Activated naive CD4-positive, alpha-beta T cell treated with Interleukin-2 at 50 U/mL for 16 hours (primary cell): ENCODE results near the gene APOL2.
"Not testable (repeated sequence)": the region's sequence is repeated elsewhere in the genome, so short reads cannot be mapped to it uniquely, and the experiment has no call there.

ENCODE experiments used
- DNase-seq: peaks from one replicate; pipeline ENCODE4 v3.0.0-alpha.2; 2020

APOL2 gene

DNA sequence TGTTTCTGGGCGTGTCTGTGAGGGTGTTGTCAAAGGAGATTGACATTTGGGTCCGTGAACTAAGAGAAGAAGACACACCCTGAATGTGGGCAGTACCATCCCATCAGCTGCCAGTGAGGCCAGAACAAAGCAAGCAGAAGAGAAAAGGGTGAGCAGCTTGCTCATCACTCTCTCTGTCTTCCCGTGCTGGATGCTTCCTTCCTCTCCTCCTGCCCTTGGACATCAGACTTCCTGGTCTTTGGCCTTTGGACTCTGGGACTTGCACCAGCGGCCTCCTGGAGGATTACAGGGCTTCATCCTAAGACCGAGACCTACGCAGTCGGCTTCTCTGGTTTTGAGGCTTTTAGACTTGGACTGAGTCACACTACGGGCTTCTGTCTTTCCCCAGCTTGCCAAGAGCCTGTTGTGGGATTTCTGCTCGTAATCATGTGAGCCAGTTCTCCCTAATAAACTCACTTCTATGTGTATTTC, 18.8 kb downstream of the APOL2 start:
- DNase-seq: no peak

GRCh38 chr22:36218648-36219193, 20.6 kb downstream of the APOL2 start:
- DNase-seq: no peak

DNA sequence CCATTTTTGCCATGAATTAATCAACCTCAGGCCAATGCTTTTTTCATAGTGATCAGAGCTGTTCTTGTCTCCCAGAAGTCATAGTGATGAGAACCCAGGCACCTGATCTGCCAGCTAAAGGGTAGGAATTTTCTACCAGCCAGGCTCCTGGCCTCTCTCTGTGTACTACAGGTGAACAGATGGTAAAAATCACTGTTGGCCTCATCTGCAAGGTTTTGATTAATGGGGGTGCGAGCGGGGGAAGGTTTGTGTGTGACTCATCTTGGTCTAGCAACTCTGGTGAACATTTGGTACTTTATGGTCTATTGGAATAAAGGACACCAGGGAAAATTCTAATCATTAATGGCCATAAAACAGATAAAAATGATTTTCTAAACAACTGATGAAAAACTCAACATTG, 23.3 kb downstream of the APOL2 start:
- DNase-seq: no peak

DNA sequence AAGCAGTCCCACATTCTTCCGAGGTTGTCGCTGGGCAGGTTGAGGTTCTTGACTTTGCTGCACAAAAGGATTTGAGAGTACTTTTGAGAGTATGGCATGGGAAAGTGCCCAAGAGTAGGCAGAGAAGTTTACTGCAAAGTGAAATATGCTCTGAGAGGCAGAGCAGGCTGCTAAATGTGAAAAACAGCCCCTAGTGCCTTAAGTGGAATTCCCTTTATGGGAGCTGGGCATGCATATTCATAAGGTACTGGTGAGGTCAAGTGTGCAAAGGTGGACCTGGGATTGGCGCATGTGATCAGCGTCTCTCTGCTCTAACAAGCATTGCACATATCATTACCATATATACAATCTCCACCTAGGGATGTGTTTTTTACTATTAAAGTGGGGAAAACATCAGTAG, 25.7 kb downstream of the APOL2 start:
- DNase-seq: no peak

DNA sequence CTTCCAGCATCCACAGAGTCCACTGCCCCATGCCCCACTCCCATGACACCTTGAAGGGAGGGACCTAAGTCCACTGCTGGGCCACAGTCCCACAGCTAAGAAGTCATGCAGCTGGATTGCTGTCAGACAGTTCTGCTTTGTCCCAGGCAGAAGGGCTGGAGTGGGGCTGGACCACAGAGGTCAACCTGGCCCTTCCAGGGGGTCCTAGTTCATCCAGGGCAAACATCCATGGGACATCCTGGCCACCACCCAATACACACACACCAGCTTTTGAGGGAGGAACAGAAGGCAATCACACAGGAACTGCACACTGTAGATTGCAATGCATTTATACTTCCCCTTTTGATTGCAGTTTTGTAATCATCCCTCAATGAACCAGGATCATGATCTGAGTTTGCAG, 26.4 kb downstream of the APOL2 start:
- DNase-seq: no peak

GRCh38 chr22:36211237-36211861, 28.0 kb downstream of the APOL2 start:
- DNase-seq: no peak

GRCh38 chr22:36210224-36210623, 29.1 kb downstream of the APOL2 start:
- no peak for DNase-seq

DNA sequence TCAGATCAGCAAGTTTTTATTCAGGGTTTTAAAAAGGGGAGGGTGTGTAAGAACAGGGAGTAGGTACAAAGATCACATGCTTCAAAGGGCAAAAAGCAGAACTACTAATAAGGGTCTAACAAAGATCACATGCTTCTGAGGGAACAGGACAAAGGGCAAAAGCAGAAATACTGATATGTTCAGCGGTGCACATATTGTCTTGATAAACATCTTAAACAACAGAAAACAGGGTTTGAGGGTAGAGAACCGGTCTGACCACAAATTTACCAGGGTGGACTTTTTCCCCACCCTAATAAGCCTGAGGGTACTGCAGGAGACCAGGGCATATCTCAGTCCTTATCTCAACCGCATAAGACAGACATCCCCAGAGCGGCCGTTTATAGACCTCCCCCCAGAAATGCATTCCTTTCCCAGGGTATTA, 29.8 kb downstream of the APOL2 start:
- not testable (repeated sequence) for DNase-seq

DNA sequence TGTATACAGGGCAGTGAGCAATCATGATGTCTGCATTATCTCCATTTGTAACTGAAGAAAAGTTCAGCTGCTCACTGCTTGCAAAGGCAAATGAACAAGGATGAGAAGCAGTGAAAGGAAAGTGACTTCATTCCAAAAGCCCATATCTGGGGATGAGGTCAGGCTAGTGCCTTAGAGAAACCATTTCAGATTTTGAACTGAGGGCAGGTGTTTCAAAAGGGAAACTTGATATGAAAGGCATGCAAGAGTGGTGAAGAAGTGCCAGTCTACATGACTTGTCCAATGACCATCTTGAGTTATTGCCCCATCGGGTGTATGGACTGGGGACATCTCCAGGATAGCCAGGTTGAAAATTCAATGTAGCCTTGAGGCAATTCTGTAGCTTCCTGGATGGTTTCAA, 30.4 kb downstream of the APOL2 start:
- DNase-seq: no peak

GRCh38 chr22:36208162-36208765, 31.1 kb downstream of the APOL2 start:
- no peak for DNase-seq

- no peak for DNase-seq
These were observed 33.1 kb downstream of the APOL2 start for GRCh38 chr22:36206255-36206654.

DNA sequence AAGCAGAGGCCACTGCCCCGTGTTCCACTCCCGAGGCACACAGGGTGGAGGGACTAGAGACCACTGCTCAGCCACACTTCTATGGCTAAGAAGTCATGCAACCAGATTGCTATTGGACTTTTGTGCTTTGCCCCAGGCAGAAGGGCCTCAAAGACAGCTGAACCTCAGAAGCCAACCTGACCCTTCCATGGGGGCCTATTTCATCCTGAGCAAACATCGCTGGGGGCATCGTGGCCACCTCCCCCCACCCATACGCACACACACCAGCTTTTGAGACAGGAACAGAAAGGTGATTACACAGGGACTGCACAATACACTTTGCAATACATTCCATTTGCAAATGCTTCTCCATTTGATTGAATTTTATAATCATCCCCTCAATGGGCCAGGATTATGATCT, 33.8 kb downstream of the APOL2 start:
- not testable (repeated sequence) for DNase-seq

- DNase-seq: no peak
These were observed 34.7 kb downstream of the APOL2 start for GRCh38 chr22:36204632-36205015.

- DNase-seq: no peak
These were observed 35.2 kb downstream of the APOL2 start for GRCh38 chr22:36204001-36204631.

- not testable (repeated sequence) for DNase-seq
These were observed 35.9 kb downstream of the APOL2 start for GRCh38 chr22:36203441-36203840.

DNA sequence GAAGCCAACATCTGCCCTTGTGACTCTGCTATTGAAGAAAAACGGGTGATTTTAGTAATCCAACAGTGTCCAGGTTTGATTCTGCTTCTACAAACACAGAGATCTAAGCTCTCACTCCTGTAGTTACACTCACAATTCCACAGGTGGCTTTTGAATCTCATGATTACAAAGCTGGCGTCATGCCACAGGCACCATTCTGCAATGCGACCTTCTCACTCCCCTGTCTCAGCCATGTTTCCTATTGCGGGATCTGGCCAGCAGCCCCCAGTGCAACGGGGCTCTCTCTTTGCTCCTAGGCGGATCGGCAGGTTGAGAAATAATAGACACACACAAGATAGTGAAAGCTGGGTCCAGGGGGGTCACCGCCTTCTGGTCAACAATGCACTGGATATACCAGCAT, 36.4 kb downstream of the APOL2 start:
- not testable (repeated sequence) for DNase-seq

- no peak for DNase-seq
These were observed 37.6 kb downstream of the APOL2 start, which contains the start of gene APOL4 for GRCh38 chr22:36201630-36202319. Gene APOL4, minus strand, starts transcription at chr22:36201809. Its CDS starts 75 bp downstream, at chr22:36201734.

GRCh38 chr22:36201025-36201424, 38.3 kb downstream of the APOL2 start:
- not testable (repeated sequence) for DNase-seq

DNA sequence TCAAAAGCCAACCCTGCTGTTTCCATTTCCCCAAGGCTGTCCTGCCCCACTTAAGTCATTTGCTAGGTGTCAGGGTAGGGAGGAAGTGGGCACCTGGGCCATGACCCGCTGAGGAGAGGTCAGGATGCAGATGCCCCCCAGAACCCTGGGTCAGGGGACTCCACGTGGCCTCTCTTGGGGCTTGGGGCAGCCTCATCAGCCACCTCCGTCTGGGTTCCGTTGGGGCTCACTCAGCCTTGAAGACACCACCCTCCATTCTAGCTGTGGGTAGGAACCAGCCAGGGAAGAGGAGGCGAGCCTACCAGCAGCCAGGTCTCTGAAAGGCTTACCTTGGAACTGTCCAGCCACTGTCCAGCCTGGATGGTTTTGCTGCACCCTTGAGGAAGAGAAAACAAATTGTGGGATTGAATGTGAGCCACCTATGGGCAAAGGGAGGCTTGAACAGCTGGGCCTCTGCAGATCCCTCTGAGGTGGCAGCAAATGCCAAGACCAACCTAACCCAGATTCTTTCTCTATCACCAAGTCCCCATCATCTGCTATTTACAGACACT, 40.3 kb downstream of the APOL2 start:
- no peak for DNase-seq

DNA sequence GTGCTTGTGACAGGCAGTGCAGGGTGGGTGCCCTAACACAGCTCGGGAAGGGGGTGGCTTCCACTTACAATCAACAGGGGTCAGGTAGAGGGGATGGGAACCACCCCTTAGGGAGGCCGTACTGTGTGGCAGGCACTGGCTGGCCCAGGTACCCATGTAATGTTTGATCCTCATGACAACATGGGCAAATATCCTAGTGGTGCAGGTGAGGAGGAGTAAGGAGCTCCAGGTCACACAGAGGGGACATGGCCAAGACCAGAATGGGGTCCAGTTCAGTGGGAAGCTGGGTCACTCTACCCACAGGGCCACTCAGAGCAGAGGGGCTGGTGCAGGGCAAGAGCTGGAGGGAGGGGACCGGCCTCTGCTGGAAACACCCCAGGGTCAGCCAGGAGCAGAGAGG, 40.8 kb downstream of the APOL2 start:
- DNase-seq: no peak

DNA sequence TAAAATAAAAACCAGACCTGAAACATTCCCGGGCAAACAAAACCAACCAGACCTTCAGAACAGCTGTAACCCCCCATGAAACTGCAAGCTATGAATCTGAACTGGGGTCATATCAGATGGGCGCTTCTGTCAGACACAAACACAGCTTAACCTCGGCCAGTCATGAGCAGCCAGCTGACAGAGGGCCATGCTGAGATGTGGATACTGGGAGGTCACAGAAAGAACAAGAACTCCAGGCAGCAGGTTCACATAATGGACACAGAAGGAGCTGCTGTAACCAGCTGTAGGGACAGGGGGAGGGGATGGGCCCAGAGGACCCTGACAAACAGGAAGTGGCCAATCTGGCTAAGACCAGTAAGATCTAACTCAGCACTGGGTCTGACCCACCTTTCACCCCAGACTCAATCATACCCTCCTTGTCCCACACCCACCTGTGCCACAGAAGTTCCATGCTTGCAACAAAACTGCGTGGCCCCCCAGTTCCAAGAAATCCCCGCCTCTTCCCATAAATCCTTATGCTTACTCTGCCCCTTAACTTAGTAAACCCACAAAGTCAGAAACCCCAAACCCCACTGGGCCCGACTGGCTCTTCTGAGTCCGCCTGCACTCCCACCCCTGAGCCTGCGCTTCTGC, 41.7 kb downstream of the APOL2 start:
- no peak for DNase-seq

DNA sequence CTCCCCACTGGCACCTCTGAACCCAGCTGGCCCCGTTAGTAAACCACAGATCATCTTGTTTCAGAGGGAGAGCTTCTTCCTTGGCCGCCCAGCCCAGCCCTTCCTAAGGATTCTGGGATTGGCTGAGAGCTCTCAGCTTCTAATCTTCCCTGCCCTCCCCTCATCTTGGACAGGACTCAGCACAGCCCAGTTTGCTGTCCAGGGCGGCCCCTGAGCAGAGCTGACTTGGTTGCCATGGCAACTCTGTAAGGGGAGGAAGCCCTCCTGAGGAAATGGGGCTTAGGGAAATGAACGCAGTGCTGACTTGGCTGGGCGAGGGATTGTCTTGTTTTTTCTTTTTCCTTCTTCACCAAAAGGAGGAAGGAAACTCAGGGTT, 42.3 kb downstream of the APOL2 start:
- no peak for DNase-seq
